ENCODE measurements around the gene FAM135A. TPM values are rescaled to one million over a fixed set of nuclear protein-coding genes. Genes with fewer than 3 reads are reported as not detected.

Gene FAM135A
- total and polyA plus RNA-seq, 10 of the 15 experiments (the other 5 are each of a cell fraction or from before 2014, with no cell fraction given), result 3.9 to 24.5 (median 13.7) TPM

- TF ChIP-seq, protein P1, sequence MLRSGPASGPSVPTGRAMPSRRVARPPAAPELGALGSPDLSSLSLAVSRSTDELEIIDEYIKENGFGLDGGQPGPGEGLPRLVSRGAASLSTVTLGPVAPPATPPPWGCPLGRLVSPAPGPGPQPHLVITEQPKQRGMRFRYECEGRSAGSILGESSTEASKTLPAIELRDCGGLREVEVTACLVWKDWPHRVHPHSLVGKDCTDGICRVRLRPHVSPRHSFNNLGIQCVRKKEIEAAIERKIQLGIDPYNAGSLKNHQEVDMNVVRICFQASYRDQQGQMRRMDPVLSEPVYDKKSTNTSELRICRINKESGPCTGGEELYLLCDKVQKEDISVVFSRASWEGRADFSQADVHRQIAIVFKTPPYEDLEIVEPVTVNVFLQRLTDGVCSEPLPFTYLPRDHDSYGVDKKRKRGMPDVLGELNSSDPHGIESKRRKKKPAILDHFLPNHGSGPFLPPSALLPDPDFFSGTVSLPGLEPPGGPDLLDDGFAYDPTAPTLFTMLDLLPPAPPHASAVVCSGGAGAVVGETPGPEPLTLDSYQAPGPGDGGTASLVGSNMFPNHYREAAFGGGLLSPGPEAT (IDR thresholded peaks at IDR 0.05; ENCODE audit: low read depth), result peak; percentile 64; the same call in 1 of the 2 replicates
- no peak for TF ChIP-seq ZNF274 (IDR thresholded peaks at IDR 0.05; ENCODE audit: insufficient read depth, insufficient read length)
- peak; percentile 65 for TF ChIP-seq NR2C1 (IDR thresholded peaks at IDR 0.05)
- peak; percentile 73; the same call in 1 of the 2 replicates for TF ChIP-seq DPF2 (IDR thresholded peaks at IDR 0.05)
- peak; percentile 89 for TF ChIP-seq NR2F1 (conservative IDR thresholded peaks at IDR 0.05)
- 0 out of 2 replicates have a peak, but pooled peaks have one; percentile 23 for TF ChIP-seq IRF4 (IDR thresholded peaks at IDR 0.05; ENCODE audit: low read depth, low read length)
- TF ChIP-seq PAX5 (IDR thresholded peaks at IDR 0.05; ENCODE audit: borderline replicate concordance, low read depth, low read length), result no peak
- TF ChIP-seq MTA2 (IDR thresholded peaks at IDR 0.05; ENCODE audit: low read depth), result peak; percentile 63
- TF ChIP-seq IKZF2 (IDR thresholded peaks at IDR 0.05), result peak; percentile 76 to 81; a peak in 2 of 4 replicates
- no peak for TF ChIP-seq IRF3 (IDR thresholded peaks at IDR 0.05)
- 0 out of 2 replicates have a peak, but pooled peaks have one; percentile 10 for TF ChIP-seq ATF7 (IDR thresholded peaks at IDR 0.05; ENCODE audit: low read depth)
- peak; percentile 58; the same call in 1 of the 2 replicates for TF ChIP-seq SPI1 (IDR thresholded peaks at IDR 0.05; ENCODE audit: borderline replicate concordance, insufficient read depth, low read depth, low read length)
Measured at GRCh38 chr6:70531133-70531532, 117.8 kb downstream of the FAM135A start (continued).

Data from GM12878 (cell line).